Activated T-cell treated with anti-CD3 and anti-CD28 coated beads for 24 hours (primary cell): ENCODE measurements around the gene TTC9.
"Not testable (repeated sequence)": the region's sequence is repeated elsewhere in the genome, so short reads cannot be mapped to it uniquely, and the experiment has no call there.

Experiments
- DNase-seq: peaks from one replicate; pipeline ENCODE4 v3.0.0-alpha.2; 2020; ENCODE audit warnings: low read depth

The TTC9 gene

DNA sequence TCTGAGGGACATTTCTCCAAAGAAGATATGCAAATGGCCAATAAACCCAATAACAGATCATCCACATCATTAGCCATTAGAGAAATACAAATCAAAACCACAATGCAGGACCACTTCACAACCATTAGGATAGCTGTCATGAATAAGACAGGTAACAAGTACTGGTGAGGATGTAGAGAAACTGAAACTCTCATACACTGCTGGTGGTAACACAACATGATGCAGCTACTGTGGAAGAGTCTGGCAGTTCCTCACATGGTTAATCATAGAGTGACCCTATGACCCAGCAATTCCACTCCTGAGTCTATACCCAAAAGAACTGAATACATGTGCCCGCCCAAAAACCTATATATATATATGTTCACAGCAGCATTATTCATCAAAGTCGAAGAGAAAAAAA, 39.0 kb downstream of the TTC9 start:
- DNase-seq = no peak

DNA sequence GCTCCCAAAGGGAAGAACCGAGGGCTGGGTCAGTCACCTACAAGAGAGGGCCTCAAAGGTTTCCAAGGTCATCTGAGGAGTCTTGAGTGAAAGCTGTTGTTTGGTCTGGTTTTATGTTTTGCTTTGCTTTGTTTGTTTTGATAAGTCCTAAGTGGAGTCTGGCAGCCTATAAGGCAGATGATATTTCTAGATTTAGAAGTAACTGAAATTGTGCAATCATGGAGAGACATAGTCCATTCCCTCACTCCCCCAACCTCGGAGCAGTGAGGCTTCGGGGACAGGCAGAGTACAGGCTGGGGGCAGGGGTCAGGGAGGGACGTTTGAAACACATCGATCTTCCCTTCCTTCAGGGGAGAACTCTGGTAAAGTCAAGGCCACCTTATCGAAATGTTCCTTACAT, 42.3 kb downstream of the TTC9 start:
- no peak for DNase-seq

DNA sequence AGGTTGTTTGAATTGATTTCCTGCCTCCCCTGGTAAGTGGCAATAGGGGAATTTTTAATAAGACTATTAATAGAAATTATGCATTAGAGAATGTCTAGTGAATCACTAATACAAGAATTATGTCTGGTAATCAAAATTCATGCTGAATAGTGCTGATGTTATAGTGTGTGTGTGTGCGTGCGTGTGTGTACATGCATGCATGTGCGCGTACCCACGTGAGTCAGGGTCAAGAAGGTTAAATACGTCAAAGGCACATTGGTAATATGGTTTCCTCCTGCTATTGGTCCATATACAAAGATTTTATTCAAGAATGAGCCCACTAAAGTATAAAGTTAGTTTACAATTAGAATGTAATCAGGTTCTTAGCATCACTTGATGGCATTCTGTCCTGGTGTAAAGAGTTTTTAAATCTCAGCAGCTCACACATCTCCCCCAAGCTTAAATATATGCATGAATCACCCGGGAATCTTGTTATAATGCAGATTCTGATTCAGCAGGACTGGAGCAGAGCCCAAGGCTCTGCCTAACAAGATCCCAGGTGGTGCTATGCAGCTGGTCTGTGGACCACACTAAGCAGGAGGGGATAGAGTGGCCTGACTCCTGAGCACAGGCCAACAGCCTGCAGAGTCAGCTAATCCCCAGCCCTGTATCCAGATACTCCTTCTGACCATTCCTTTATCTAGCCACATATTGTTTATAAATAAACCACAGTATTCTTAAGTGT, 43.9 kb downstream of the TTC9 start:
- DNase-seq = no peak

DNA sequence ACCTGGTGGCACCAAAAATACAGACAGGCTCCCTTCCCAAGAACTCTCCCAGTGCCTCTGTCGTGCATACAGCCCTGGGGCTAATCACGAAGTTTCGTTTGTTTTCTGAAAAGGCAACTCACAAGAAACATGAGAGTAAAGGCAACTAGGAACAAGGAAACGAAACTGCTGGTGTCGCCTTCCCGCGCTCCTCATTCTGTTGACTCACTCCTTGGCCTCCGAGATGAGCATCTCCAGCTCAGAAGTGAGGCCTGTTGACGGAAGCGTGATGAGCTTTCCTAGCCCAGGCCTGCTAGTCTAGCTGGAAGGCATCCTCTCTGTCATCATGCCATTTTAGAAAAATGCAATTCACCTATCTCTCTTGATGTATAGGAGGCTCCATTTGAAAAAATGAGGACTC, 50.5 kb downstream of the TTC9 start:
- no peak for DNase-seq

DNA sequence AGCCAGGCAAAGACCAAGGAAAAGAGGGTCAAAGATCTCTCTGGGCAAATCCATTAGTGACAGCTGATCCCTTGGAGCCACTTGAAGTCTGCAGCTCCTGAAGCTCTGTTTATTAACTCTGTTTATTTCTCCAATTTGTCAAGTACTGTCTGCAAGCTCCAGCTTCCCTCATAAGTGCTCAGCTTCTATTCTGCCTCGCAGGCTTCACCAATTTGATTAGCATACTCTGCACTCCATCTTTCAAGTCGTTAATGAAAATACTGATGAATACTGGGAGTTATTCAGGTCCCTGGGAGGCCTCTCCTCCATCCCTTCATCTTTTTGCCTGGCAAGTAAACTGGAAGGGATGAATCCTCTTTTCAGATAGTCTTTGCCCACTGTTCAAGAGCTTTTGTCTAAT, 54.3 kb downstream of the TTC9 start:
- DNase-seq = no peak

DNA sequence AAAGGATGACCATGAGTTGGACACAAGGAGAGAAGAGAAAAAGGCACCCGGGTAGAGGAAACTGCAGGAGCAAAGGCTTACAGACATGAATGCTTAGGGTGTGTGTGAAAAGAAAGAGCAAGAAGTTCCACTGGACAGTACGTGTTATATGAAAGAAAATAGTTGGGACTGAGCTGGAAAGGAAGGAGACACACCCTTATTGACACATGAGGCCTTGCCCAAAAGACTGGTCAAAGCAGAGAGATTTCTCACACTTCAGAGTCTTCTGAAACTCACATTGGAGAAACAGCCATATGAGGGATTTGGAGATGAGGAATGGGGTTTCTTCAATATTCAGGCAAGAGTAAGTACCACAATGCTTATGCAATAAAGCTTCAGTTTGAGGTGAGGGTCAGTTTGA, 56.0 kb downstream of the TTC9 start:
- DNase-seq = no peak

DNA sequence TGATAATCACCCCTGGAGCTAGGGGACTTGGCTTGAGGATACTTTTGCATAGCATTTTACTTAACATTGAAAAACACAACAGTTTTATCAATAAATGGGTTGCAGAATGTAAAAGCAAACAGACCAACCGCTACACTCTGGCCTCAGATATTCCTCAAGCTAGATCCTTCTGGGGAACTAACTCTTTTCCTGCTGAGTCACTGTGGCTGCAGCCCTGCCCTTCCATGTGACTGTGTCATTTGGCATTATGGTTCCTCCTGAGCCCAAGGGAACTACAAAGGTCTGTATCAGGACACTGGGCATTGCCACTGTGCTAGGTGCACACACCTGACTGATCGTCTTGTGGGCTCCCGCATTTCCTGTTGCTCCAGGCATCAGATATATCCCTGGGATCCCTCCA, 56.6 kb downstream of the TTC9 start:
- no peak for DNase-seq

DNA sequence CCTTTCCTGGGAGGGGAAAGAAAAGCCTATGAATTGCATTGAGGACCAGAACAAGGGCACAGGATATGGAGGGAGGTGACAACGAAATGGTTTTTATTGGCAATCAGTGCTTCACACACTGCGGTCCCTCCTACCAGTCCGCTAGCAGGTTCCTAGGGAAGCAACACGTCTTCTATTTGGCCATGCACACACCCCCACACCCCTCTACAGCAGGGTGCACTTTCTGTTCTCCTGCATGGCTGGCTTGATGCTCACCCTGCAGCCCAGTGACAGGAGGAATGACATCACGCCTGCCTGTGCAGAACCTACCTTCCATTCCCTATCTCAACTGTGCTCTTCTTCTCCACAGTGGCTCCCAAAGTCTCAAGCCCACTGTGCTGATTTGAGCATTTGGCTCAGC, 57.9 kb downstream of the TTC9 start:
- no peak for DNase-seq

DNA sequence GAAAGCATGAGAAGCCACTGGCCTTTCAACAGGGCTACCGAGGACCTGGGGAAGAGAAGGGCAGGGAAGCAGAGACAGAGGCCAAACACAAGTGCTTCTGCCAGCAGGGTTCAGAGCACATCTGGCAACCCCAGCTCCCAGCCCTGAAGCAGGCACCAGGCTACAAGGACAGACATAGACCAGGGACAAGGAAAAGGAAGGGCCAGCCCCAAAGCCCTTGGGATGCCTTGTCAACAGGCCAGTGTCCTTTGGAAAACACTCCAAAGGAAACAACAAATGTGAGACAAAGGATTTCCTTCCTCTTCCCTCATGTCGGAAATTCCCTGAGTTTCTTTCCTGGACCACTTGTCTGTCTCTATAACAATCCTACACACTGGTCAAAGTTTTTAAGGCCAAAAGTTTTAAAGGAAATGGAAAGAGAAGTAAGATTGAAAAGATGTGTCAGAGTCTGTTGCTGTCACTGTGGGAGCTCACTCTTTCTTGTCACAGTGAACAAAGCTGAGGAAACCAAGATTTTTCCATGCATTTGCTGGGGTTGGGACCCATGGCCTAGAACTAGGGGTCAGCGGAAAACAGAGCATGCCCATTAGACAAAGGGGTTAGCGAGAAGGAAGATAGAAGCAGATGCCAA, 59.4 kb downstream of the TTC9 start:
- no peak for DNase-seq

DNA sequence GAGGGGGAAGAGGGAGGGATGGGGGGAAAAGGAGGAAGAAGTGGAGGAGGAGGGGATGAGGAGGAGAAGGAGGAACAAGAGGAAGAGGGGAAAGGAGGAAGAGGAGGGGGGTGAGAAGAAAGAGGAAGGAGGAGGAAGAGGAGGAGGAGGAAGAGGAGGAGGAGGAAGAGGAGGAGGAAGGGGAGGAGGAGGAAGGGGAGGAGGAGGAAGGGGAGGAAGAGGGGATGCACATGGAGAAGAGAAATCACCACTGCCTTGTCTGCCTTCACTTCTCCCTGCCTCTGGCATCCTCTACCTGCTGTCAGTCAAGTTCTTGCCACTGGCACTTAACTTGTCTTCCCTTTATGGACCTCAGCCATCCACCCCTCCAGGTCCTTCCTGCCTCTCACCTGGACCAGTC, 59.9 kb downstream of the TTC9 start:
- no peak for DNase-seq

DNA sequence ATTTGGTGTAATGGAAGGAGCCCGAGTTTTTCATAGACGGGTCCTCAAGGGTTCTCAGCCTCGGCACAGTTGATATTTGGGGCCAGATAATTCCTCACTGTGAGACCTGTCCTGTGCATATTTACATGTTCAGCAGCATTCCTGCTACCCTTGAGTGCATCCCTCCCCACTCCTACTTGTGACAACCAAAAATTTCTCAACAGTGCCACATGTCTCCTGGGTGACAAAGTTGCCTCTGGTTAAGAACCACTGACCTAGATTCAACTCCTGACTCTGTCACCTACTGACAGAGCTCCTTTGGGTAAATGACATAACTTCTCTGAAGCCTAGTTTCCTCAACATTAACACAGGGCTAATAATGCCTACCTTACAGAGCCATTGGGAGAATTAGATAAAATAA, 60.4 kb downstream of the TTC9 start:
- DNase-seq = no peak

DNA sequence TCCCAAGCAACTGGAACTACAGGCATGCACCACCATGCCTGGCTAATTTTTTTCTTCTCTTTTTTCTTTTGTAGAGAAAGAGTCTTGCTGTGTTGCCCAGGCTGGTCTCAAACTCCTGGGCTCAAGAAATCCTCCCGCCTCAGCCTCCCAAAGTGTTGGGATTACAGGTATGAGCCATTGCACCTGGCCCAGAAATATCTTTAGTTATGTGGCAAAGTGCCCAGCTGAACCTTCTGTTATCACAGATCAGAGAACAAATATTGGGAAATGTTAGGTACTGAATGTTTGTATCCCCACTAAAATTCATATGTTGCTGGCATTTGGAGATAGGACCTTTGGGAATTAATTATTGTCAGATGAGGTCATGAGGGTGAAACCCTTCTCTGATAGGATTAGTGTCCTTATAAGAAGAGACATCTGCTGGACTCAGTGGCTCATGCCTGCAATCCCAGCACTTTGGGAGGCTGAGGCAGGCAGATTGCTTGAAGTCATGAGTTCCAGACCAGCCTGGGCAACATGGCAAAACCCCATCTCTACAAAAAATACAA, 62.0 kb downstream of the TTC9 start:
- DNase-seq = not testable (repeated sequence)

DNA sequence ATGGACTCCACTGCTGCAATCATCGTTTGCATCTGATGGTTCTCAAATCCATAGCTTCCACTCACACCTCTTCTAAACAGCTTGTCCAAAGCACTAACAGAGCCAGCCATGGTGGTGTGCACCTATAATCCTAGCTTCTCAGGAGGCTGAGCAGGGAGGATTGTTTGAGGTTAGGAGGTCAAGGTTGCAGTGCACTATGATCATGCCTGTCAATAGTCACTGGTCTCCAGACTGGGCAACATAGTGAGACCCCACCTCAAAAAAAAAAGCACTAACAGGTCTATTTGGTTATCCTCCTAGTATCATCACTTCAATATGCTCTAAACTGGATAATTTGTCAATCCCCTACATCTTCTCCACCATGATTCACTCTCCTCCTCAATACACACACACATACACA, 63.2 kb downstream of the TTC9 start:
- DNase-seq = no peak

DNA sequence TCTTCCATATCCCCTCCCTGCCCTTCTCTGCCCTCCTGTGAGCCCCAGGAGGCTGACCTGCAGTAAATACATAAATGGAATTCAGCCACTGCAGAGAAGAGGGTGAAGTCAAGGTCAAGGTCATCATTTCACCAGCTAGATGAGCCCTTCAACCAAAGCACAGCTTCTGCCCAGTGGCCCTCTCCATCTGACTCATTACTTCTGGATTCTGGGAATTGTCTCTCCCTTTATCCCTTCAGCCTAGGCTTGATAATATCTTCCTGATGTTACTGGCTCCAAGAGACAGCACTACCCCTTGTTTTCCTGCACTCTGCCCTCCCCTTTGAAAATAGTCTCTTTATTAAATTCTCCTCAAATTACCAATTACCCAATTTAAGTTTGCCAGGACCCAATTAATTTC, 64.5 kb downstream of the TTC9 start:
- no peak for DNase-seq

DNA sequence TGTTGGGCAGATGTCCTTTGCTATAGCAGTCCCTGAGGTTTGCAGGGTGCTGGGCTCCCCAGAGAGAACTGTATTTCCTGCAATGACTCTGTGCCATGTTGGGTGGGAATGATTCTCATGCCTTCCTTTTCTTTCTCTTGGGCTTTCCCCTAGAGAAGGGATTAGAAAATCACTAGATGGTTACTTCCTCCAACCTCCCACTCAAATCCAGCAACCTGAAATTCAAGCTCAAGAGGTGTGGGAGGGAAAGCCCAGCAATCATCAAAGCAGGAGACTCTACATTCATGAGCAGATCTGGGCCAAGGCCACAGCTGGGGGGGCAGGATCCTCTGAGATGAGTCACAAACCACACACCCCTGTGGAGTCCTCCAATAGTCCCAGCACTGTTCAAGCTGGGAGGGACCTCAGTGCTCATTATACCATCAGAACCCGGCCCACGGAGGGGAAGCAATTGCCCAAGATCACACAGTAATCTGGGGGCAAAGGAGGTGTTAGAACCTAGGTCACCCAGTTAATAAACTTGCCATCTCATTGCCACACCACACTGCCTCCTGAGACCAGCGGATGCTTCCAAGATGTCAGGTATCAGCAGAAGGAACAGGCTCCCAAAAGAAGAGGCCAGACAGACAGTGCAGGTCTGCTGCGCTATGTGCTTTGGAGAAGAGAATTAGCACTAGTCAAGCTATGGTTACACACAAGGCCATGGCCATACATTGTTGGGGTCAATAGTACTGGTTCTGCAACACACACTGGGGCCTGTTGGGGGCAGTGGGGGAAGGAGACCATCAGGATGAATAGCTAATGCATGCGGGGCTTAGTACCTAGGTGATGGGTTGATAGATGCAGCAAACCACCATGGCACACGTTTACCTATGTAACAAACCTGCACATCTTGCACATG, 65.7 kb downstream of the TTC9 start:
- DNase-seq = no peak

DNA sequence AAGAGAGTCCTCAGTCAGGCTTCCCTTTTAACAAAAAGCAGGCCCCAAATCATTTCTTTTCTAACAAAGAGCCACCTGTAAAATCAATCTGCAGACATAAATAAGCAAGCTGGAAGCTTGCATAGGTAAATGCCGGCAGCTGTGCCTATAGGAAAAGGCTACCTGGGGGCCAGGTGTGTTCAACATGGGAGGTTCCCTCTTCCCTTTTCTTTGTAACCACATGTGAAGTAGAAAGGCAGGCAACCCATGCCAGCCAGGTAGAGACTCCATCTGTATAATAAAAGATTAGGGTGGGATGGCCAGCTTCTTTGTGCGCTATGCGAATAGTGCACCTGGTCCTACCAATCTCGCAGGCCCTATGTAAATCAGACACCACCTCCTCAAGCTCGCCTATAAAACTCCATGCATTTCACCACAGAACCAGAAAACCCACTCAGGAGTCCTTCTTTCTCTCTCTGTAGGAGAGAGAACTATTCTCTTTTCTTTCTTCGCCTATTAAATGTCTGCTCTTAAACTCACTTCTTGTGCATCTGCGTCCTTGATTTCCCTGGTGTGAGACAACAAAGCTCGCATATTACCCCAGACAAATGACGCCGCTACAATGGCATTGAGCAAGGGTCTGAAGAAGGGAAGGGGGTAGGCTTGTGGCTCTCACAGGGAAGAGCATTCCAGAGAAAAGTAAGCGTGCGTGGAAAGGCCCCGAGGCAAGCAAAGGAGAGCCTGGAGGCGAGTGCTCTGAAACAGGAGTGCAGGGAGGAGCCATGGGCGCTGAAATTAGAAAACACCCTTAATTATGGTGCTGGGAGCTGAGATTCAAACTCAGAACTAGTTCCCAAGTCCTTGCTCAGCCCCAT, 67.2 kb downstream of the TTC9 start:
- DNase-seq = no peak

DNA sequence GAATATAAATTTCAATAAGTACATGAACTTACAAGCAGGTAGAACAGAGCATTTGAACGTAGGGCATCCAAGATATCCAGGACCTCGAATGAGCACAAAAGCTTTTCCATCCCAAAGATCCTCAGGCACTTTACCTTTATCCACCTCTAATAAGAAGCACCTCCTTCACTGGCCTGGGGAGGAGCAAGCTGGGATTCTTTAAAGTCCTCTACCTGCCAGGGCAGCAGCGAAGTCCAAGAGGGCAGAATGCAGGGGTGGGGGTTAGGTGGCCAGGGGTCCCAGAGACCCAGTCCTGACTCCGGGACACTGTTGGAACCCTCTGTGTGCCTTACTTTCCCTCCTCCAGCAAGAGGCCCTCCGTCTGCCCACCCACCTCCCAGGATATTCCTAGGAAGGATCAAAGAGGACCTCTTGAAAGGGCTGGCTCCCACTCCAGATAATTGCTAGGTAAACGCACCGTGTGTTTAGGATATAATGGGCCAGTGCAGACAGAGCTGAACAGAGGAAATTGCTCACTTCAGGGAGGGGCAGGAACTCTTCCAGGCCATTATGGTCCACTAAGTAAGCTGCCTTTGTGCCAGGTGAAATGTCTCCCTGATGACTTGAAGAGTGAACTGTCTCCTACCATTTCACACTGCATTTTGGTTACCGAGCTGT, 68.1 kb downstream of the TTC9 start:
- no peak for DNase-seq

DNA sequence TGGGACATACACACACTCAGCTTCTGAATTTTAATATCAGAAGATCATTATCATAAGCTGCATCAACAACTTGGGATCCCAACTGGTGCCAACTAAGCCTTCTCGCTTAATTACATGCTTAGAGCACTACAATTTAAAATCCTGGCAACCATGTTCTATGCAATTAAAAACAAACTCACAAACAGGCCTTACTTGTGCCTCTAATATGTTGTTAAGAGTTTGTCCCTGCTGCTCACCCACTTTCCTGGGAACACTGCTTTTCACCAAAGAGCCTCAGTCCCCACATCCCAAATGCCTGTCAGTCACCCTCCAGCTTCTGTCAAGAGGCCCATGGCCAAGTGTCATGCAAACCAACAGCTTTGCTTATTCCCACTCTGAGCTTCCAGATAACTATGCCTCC, 69.7 kb downstream of the TTC9 start:
- DNase-seq = no peak

DNA sequence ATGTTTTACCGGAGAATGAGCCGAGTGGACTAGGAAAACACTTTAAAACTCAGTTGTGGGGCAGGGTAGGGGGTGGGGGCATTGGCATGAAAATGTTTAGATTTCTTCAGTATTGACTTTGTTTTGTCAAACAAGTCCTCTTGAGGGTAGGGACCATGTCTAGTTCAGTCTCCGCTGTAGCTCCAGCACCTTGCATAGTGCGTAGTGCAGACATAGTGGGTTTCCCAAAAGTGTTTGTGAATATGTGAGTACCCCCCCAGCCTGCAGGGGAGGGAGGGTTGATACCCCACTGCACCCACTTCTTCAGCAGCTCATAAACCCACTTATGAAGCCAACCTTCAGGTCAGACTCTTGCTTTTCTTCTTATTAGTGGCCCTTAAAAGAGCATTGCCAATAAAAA, 71.4 kb downstream of the TTC9 start:
- DNase-seq = no peak

DNA sequence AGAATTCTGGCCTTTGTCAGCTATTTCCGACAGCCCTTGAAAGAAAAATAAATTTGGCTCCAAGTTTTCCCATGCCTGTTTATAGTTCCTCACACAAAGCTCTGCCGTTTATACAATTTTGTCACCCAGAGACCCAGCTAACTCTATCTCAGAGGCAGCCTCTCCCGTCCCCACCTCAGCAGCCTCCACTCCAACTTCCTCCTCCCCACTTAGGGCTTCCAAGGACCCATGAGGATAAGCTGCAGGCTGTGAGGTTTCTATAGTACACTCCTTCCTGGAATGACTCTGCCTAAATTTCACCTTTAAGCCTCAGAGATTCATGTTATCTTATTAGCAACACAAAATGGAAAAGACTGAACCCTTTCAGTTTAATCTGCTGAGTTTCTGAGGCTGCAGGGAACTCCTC, 71.8 kb downstream of the TTC9 start:
- DNase-seq = no peak

DNA sequence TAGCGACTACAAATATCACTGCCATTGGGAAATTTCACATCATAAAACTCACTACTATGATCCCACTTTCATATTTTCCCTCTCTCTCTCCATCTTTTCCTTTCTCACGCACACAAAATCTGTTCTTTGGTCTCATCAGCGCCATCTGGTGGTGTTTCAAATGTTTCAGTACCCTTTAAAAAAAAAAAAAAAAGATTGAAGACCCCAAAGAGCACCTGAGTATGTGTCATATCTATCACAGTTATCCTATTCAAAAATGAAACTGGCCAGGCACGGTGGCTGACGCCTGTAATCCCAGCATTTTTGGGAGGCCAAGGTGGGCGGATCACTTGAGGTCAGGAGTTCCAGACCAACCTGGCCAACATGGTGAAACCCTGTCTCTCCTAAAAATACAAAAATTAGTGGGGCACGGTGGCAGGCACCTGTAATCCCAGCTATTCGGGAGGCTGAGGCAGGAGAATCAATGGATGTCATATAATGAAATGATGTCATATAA, 72.4 kb downstream of the TTC9 start:
- DNase-seq = peak; percentile 35
